ENCODE measurements around the gene MXRA7.

The MXRA7 gene

GRCh38 chr17:76633628-76634328 lies 77.0 kb downstream of the MXRA7 start:
- H3K27ac ChIP-seq (ENCODE audit: low read length) = no peak overlapping the region
- no peaks in the 10 kb centered on the region for H3K36me3 ChIP-seq (replicated peaks; ENCODE audit: low read depth, low read length)
- no peak overlapping the region for H3K4me2 ChIP-seq (ENCODE audit: low read length)
- H3K9me3 ChIP-seq (ENCODE audit: insufficient read depth, low read length) = no peaks in the 10 kb centered on the region
- no peaks in the 10 kb centered on the region for H3K4me1 ChIP-seq (ENCODE audit: low read length)
- no peak overlapping the region for H3K4me3 ChIP-seq (ENCODE audit: low read length)
- H3K9ac ChIP-seq (ENCODE audit: low read length) = no peak overlapping the region
- TF ChIP-seq EZH2phosphoT487 (IDR thresholded peaks at IDR 0.05; ENCODE audit: low read depth) = no peak
- no peak for TF ChIP-seq CTCF (IDR thresholded peaks at IDR 0.05; ENCODE audit: low read depth, low read length)
- no peaks in the 10 kb centered on the region for H3K79me2 ChIP-seq (ENCODE audit: low read length)
- peaks cover 29% of the 10 kb centered on the region for H3K27me3 ChIP-seq (ENCODE audit: low read depth, low read length)
- H2AFZ ChIP-seq (ENCODE audit: low read depth, low read length) = no peak overlapping the region
- no peaks in the 10 kb centered on the region for H4K20me1 ChIP-seq (ENCODE audit: insufficient read depth, low read length)

GRCh38 chr17:76631821-76632565 lies 78.8 kb downstream of the MXRA7 start:
- H3K9ac ChIP-seq (ENCODE audit: low read length) = no peak overlapping the region
- H3K27me3 ChIP-seq (ENCODE audit: low read depth, low read length) = peaks cover 26% of the 10 kb centered on the region
- H3K79me2 ChIP-seq (ENCODE audit: low read length) = no peaks in the 10 kb centered on the region

GRCh38 chr17:76630151-76630550 lies 80.6 kb downstream of the MXRA7 start:
- Histone ChIP-seq H3K9ac (ENCODE audit: low read length) (no peak overlapping the region), H3K79me2 (ENCODE audit: low read length) (no peaks in the 10 kb centered on the region), H3K4me3 (ENCODE audit: low read length) (no peak overlapping the region), H2AFZ (ENCODE audit: low read depth, low read length) (no peak overlapping the region), H3K27ac (ENCODE audit: low read length) (no peak overlapping the region), H4K20me1 (ENCODE audit: insufficient read depth, low read length) (no peaks in the 10 kb centered on the region), H3K4me2 (ENCODE audit: low read length) (no peak overlapping the region), H3K36me3 (replicated peaks; ENCODE audit: low read depth, low read length) (no peaks in the 10 kb centered on the region), H3K27me3 (ENCODE audit: low read depth, low read length) (peaks cover 32% of the 10 kb centered on the region), H3K9me3 (ENCODE audit: insufficient read depth, low read length) (no peaks in the 10 kb centered on the region), H3K4me1 (ENCODE audit: low read length) (no peaks in the 10 kb centered on the region)
- no peak for TF ChIP-seq CTCF (IDR thresholded peaks at IDR 0.05; ENCODE audit: low read depth, low read length)
- no peak for TF ChIP-seq EZH2phosphoT487 (IDR thresholded peaks at IDR 0.05; ENCODE audit: low read depth)

More at GRCh38 chr17:76631821-76632565, 78.8 kb downstream of the MXRA7 start:
- Histone ChIP-seq H3K4me2 (ENCODE audit: low read length) (no peak overlapping the region), H3K4me3 (ENCODE audit: low read length) (no peak overlapping the region), H4K20me1 (ENCODE audit: insufficient read depth, low read length) (no peaks in the 10 kb centered on the region), H3K4me1 (ENCODE audit: low read length) (no peaks in the 10 kb centered on the region), H3K27ac (ENCODE audit: low read length) (no peak overlapping the region), H3K9me3 (ENCODE audit: insufficient read depth, low read length) (no peaks in the 10 kb centered on the region), H3K36me3 (replicated peaks; ENCODE audit: low read depth, low read length) (no peaks in the 10 kb centered on the region), H2AFZ (ENCODE audit: low read depth, low read length) (no peak overlapping the region)
- TF ChIP-seq EZH2phosphoT487 (IDR thresholded peaks at IDR 0.05; ENCODE audit: low read depth) (no peak), CTCF (IDR thresholded peaks at IDR 0.05; ENCODE audit: low read depth, low read length) (no peak)

Data from OCI-LY3 (cell line).